PC-3 (cell line): Measurements from ENCODE around the gene SAMD3.

Experiments used
- CTCF ChIP-seq: fragments of 300-600 bp; sonication (generic); conservative IDR thresholded peaks from 2 replicates; pipeline ENCODE4 v1.5.1; 2017; ENCODE audit warnings: antibody characterized with exemption, low read depth, mild to moderate bottlenecking, low read length
- EZH2 ChIP-seq: fragments of 300-600 bp; sonication (generic); IDR thresholded peaks from one replicate; pipeline ENCODE4 v1.6.1; 2017; ENCODE audit warnings: antibody characterized with exemption, mild to moderate bottlenecking, low read length; ENCODE audit not compliant: unreplicated experiment
- EZH2phosphoT487 ChIP-seq: fragments of 300-600 bp; sonication (generic); IDR thresholded peaks from 2 replicates; pipeline ENCODE4 v1.6.1; 2018; ENCODE audit warnings: mild to moderate bottlenecking, antibody characterized with exemption, low read length, borderline replicate concordance

GRCh38 chr6:130229645-130230044 is 6.9 kb upstream of the SAMD3 start:
- TF ChIP-seq CTCF, result no peak
- no peak for TF ChIP-seq EZH2
- no peak for TF ChIP-seq EZH2phosphoT487
